Activated B cell treated with CpG ODN at 0.5 μM for 24 hours (primary cell): ENCODE measurements around the gene RCOR1. TPM values are rescaled to one million over a fixed set of nuclear protein-coding genes. Genes with fewer than 3 reads are reported as not detected.

Experiments
- ATAC-seq: fragments of 200-7000 bp; cut with Tn5 transposase; one replicate; pipeline ENCODE4 v1.10.0; 2021; ENCODE audit warnings: low read depth, mild to moderate bottlenecking, moderate library complexity
- CTCF ChIA-PET: fragments of 350-600 bp; sonication (Branson Sonifier 250); formaldehyde crosslinking; loops from one replicate; lab custom pipeline; 2021; ENCODE audit warnings: antibody characterized with exemption; lab: Charles Lee
- POLR2A ChIA-PET: fragments of 350-600 bp; sonication (Branson Sonifier 250); formaldehyde crosslinking; loops from one replicate; lab custom pipeline; 2021; ENCODE audit warnings: antibody characterized with exemption; lab: Charles Lee
- DNase-seq: peaks from one replicate; pipeline ENCODE4 v3.0.0; 2022
- H3K27ac Mint-ChIP-seq: one replicate; pipeline ENCODE4 v1.8.0; 2020; ENCODE audit warnings: mixed read lengths
- H3K27me3 Mint-ChIP-seq: one replicate; pipeline ENCODE4 v1.8.0; 2021; ENCODE audit warnings: mixed read lengths
- H3K36me3 Mint-ChIP-seq: one replicate; pipeline ENCODE4 v1.8.0; 2021; ENCODE audit warnings: low read depth, mixed read lengths
- H3K4me1 Mint-ChIP-seq: one replicate; pipeline ENCODE4 v1.8.0; 2021; ENCODE audit warnings: mixed read lengths
- H3K4me3 Mint-ChIP-seq: one replicate; pipeline ENCODE4 v1.8.0; 2020; ENCODE audit warnings: mild to moderate bottlenecking, mixed read lengths
- H3K9me3 Mint-ChIP-seq: one replicate; pipeline ENCODE4 v1.8.0; 2020; ENCODE audit warnings: mixed read lengths
- intact Hi-C: fragments of 100-400 bp; cut with micrococcal nuclease; formaldehyde crosslinking; loops from one replicate; pipeline ENCODE4 v1.15.1; 2024
- total RNA-seq: library from RNA; stranded (reverse); gene quantifications from 2 replicates; pipeline ENCODE4 v1.2.3, GENCODE V29; 2022
- TF ChIP-seq, protein P1 (sequence below): fragments of 200-600 bp; IDR thresholded peaks from one replicate; pipeline ENCODE4 v1.8.0; 2022; ENCODE audit warnings: antibody characterized with exemption, mild to moderate bottlenecking

Gene RCOR1
- total RNA-seq, 1 donor from 2014 or later, result 23.0 TPM

DNA sequence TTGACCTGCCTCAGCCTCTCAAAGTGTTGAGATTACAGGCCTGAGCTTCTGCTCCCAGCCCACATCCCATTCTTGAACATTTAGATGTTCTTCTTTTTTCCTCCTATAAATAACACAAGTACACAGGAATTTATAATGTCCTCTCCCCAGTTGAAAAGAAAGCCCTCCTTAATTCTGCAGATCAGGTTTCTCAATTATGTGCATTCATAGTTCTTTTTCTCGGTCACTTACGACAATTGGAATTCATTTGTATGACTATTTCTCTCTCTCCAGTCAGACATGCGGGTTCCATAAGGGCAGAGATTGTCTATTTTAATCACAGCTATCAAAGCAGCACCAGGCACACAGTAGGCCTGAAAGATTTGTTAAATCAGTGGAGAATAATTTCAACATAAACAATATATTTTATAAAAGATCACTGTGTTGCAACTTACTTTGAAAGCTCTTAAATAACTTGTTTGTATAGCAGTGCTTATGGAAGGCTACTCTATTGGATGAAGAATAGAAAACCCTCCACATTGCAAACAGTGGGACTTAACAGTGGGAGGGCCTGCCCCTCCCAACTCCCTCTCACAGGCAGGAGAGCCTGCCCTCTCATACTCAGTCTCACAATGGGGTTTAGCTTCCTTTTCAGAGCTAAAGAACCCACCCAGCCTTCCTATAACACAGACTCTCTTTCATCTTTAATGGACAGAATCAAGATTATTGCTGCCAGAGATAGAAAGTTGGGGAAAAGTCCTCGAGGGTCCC lies 100.7 kb downstream of the RCOR1 start:
- no peak for ATAC-seq
- Mint-ChIP-seq H3K4me3 (no peak overlapping the region), H3K36me3 (no peaks in the 10 kb centered on the region), H3K9me3 (no peaks in the 10 kb centered on the region), H3K27ac (peak overlapping the region; percentile 2), H3K4me1 (peaks cover 49% of the 10 kb centered on the region), H3K27me3 (no peaks in the 10 kb centered on the region)
- CTCF ChIA-PET, result interaction anchor here (0.6 to 4.1 kb wide), 28 partner anchors 8 to 599 kb away, joined by 3 to 48 read pairs (median 4); no protein-coding TSS in a partner anchor
- intact Hi-C loops, result loop anchor here (5.0 kb wide), 3 partner anchors 101 to 494 kb away; partner anchors contain the start of gene RCOR1
- POLR2A ChIA-PET, result interaction anchor here (0.7 kb wide), 2 partner anchors 93 to 279 kb away, joined by 3 to 4 read pairs; no protein-coding TSS in a partner anchor
- no peak for DNase-seq
- TF ChIP-seq, protein P1, sequence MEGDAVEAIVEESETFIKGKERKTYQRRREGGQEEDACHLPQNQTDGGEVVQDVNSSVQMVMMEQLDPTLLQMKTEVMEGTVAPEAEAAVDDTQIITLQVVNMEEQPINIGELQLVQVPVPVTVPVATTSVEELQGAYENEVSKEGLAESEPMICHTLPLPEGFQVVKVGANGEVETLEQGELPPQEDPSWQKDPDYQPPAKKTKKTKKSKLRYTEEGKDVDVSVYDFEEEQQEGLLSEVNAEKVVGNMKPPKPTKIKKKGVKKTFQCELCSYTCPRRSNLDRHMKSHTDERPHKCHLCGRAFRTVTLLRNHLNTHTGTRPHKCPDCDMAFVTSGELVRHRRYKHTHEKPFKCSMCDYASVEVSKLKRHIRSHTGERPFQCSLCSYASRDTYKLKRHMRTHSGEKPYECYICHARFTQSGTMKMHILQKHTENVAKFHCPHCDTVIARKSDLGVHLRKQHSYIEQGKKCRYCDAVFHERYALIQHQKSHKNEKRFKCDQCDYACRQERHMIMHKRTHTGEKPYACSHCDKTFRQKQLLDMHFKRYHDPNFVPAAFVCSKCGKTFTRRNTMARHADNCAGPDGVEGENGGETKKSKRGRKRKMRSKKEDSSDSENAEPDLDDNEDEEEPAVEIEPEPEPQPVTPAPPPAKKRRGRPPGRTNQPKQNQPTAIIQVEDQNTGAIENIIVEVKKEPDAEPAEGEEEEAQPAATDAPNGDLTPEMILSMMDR, result no peak

DNA sequence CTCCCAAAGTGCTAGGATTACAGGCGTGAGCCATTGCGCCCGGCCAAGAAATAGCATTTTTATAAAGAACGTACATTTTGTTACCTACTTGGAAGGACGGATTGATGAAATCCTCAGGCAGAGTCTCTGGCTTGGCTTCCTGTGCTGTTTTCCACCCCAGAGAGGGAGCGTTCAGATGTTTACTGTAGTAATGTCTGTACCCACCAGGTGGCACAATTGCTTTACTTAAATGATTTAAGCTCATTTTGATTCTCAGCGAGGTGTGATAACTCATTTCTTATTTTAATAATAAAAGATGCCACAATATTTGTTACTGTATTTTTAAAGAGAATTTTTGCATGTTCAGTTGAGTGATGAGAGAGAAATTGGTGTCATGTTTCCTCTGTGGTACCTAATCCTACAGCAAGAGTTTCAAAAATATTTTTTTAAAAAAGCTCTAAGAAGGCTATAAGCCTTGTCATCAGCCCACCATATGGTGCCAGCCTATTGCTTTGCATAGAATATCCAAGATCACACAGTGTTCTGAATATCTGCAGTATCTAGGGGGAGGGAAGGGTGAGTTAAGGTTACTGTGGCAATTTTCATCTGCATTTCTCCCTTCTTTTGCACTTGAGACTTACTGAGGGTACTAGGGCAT lies 102.2 kb downstream of the RCOR1 start:
- H3K4me3 Mint-ChIP-seq, result no peak overlapping the region
- no peaks in the 10 kb centered on the region for H3K9me3 Mint-ChIP-seq
- H3K4me1 Mint-ChIP-seq, result peaks cover 41% of the 10 kb centered on the region
- peak; percentile 77 for ATAC-seq
- CTCF ChIA-PET, result interaction anchor here (0.7 to 4.1 kb wide), 42 partner anchors 9 to 867 kb away, joined by 3 to 48 read pairs (median 4); no protein-coding TSS in a partner anchor
- H3K27ac Mint-ChIP-seq, result no peak overlapping the region
- H3K36me3 Mint-ChIP-seq, result no peaks in the 10 kb centered on the region
- POLR2A ChIA-PET, result interaction anchor here (0.6 to 1.3 kb wide), 6 partner anchors 79 to 651 kb away, joined by 3 to 9 read pairs (median 6); no protein-coding TSS in a partner anchor
- intact Hi-C loops, result loop anchor here (1.0 to 5.0 kb wide), 9 partner anchors 80 to 598 kb away; partner anchors contain the start of gene RCOR1
- H3K27me3 Mint-ChIP-seq, result no peaks in the 10 kb centered on the region
- no peak for DNase-seq
- TF ChIP-seq, protein P1, result no peak

DNA sequence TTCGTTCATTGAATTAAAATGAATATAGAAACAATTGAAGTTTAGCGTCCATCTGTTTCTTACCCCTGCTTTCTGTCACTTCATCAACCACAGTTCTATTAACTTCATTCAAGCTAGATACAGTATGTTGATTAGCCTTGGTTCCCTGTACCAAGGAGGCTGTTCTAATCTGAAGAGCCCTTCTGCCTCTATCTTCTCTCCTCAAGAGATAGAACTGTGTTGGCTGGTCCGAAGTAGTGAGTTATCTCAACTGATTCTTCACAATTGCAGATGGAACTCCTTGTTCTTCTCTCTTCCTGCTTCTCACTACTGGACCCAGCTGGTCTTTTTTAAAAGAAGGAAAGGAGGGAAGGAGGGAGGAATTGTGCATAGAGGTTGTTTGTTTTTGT lies 102.7 kb downstream of the RCOR1 start:
- H3K27me3 Mint-ChIP-seq, result no peaks in the 10 kb centered on the region
- TF ChIP-seq, protein P1, result no peak
- peaks cover 41% of the 10 kb centered on the region for H3K4me1 Mint-ChIP-seq
- CTCF ChIA-PET, result interaction anchor here (0.7 to 4.1 kb wide), 37 partner anchors 9 to 867 kb away, joined by 3 to 48 read pairs (median 5); no protein-coding TSS in a partner anchor
- H3K27ac Mint-ChIP-seq, result no peak overlapping the region
- H3K4me3 Mint-ChIP-seq, result no peak overlapping the region
- no peak for ATAC-seq
- DNase-seq, result no peak
- H3K36me3 Mint-ChIP-seq, result no peaks in the 10 kb centered on the region
- intact Hi-C loops, result loop anchor here (2.0 to 5.0 kb wide), 2 partner anchors 80 to 382 kb away; no protein-coding TSS in a partner anchor
- POLR2A ChIA-PET, result interaction anchor here (0.6 to 1.3 kb wide), 8 partner anchors 78 to 281 kb away, joined by 3 to 9 read pairs (median 4); no protein-coding TSS in a partner anchor
- H3K9me3 Mint-ChIP-seq, result no peaks in the 10 kb centered on the region

DNA sequence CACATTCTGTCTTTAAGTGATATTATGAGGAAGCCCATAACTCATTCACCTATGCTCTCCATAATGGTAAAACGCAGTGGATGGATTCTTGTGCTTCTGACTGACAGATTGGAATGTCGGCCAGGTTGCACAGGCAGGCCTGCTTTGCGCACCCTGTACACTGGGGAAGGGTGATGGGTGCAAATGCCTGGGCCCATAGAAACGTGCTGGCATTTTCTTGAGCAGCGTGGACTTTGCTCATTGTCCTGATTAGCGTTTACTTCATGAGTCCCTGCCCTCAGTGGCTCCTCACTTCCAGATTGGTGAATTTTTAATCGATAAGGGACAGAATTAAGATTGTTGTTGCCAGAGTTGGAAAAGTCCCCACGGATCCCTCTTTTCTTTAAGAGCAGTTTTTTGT lies 103.9 kb downstream of the RCOR1 start:
- POLR2A ChIA-PET, result interaction anchor here (0.7 kb wide), 1 partner anchor 205 kb away, joined by 6 read pairs; no protein-coding TSS in a partner anchor
- H3K27ac Mint-ChIP-seq, result no peak overlapping the region
- H3K4me3 Mint-ChIP-seq, result no peak overlapping the region
- no peaks in the 10 kb centered on the region for H3K9me3 Mint-ChIP-seq
- TF ChIP-seq, protein P1, result no peak
- CTCF ChIA-PET, result interaction anchor here (0.8 to 4.1 kb wide), 6 partner anchors 12 to 410 kb away, joined by 3 to 48 read pairs (median 4); no protein-coding TSS in a partner anchor
- DNase-seq (no peak), ATAC-seq (no peak)
- peaks cover 38% of the 10 kb centered on the region for H3K4me1 Mint-ChIP-seq
- no peaks in the 10 kb centered on the region for H3K27me3 Mint-ChIP-seq
- intact Hi-C loops, result loop anchor here (5.0 kb wide), 1 partner anchor 381 kb away; no protein-coding TSS in a partner anchor
- H3K36me3 Mint-ChIP-seq, result peaks cover 3% of the 10 kb centered on the region
